Measurements from ENCODE around the gene FBXO48.
"Not testable (repeated sequence)": the region's sequence is repeated elsewhere in the genome, so short reads cannot be mapped to it uniquely, and the experiment has no call there.

GRCh38 chr2:68488605-68489004 lies 21.5 kb upstream of the FBXO48 start:
- not testable (repeated sequence) for TF ChIP-seq SP1 (IDR thresholded peaks at IDR 0.05; ENCODE audit: low read depth, low read length); CTCF (IDR thresholded peaks at IDR 0.05; ENCODE audit: control extremely low read depth in 1 of 3, insufficient read depth in 1 of 3, low read depth in 1 of 3, low read length in 3 of 3)
